MM.1S (cell line): ENCODE results near the gene PTH1R.

ENCODE experiments used
- DNase-seq: peaks from one replicate; pipeline ENCODE4 v3.0.0-alpha.2; 2015
- H2AFZ ChIP-seq: fragments of 300-600 bp; sonication (generic); 2 replicates; pipeline ENCODE4 v1.6.0; 2016; ENCODE audit warnings: antibody characterized with exemption, low read length
- H3F3A ChIP-seq: fragments of 300-600 bp; sonication (generic); 2 replicates; pipeline ENCODE4 v1.6.1; 2016; ENCODE audit warnings: mild to moderate bottlenecking, antibody characterized with exemption, low read length, moderate library complexity, mixed read lengths; ENCODE audit not compliant: insufficient read depth
- H3K27ac ChIP-seq: fragments of 300-600 bp; sonication (generic); 2 replicates; pipeline ENCODE4 v1.5.1; 2016; ENCODE audit warnings: mild to moderate bottlenecking, low read length
- H3K27me3 ChIP-seq: fragments of 300-600 bp; sonication (generic); replicated peaks from 2 replicates; pipeline ENCODE4 v1.6.0; 2016; ENCODE audit warnings: low read length; ENCODE audit not compliant: insufficient read depth
- H3K36me3 ChIP-seq: fragments of 300-600 bp; sonication (generic); replicated peaks from 2 replicates; pipeline ENCODE4 v1.6.1; 2016; ENCODE audit warnings: mild to moderate bottlenecking, low read length, mixed read lengths; ENCODE audit not compliant: insufficient read depth
- H3K4me1 ChIP-seq: fragments of 300-600 bp; sonication (generic); 2 replicates; pipeline ENCODE4 v1.6.1; 2016; ENCODE audit warnings: low read length, mixed read lengths
- H3K4me2 ChIP-seq: fragments of 300-600 bp; sonication (generic); 2 replicates; pipeline ENCODE4 v1.6.0; 2016; ENCODE audit warnings: low read depth, low read length
- H3K4me3 ChIP-seq: fragments of 300-600 bp; sonication (generic); 2 replicates; pipeline ENCODE4 v1.5.1; 2016; ENCODE audit warnings: low read length, mixed read lengths
- H3K79me2 ChIP-seq: fragments of 300-600 bp; sonication (generic); 2 replicates; pipeline ENCODE4 v1.6.1; 2016; ENCODE audit warnings: mixed run types, low read length, mixed read lengths
- H3K9ac ChIP-seq: fragments of 300-600 bp; sonication (generic); 2 replicates; pipeline ENCODE4 v1.6.1; 2016; ENCODE audit warnings: low read length, mixed read lengths
- H3K9me2 ChIP-seq: fragments of 300-600 bp; sonication (generic); replicated peaks from 2 replicates; pipeline ENCODE4 v1.6.1; 2016; ENCODE audit warnings: mild to moderate bottlenecking, low read length, mixed read lengths; ENCODE audit not compliant: insufficient read depth
- H3K9me3 ChIP-seq: fragments of 300-600 bp; sonication (generic); replicated peaks from 2 replicates; pipeline ENCODE4 v1.6.1; 2016; ENCODE audit warnings: mild to moderate bottlenecking, low read length, mixed read lengths; ENCODE audit not compliant: insufficient read depth
- H4K20me1 ChIP-seq: fragments of 300-600 bp; sonication (generic); 2 replicates; pipeline ENCODE4 v1.6.1; 2016; ENCODE audit warnings: mild to moderate bottlenecking, low read length, moderate library complexity, mixed read lengths; ENCODE audit not compliant: insufficient read depth
- CTCF ChIP-seq: fragments of 300-600 bp; sonication (generic); IDR thresholded peaks from 2 replicates; pipeline ENCODE4 v1.5.1; 2016; ENCODE audit warnings: antibody characterized with exemption, low read length, mixed read lengths
- EZH2 ChIP-seq: fragments of 300-600 bp; sonication (generic); optimal IDR thresholded peaks from 2 replicates; pipeline ENCODE3; 2017; ENCODE audit warnings: low read depth, mild to moderate bottlenecking, antibody characterized with exemption, low read length, mixed read lengths
- EZH2phosphoT487 ChIP-seq: fragments of 300-600 bp; sonication (generic); IDR thresholded peaks from 2 replicates; pipeline ENCODE4 v1.6.1; 2018; ENCODE audit warnings: antibody characterized with exemption, low read length

Gene PTH1R

DNA sequence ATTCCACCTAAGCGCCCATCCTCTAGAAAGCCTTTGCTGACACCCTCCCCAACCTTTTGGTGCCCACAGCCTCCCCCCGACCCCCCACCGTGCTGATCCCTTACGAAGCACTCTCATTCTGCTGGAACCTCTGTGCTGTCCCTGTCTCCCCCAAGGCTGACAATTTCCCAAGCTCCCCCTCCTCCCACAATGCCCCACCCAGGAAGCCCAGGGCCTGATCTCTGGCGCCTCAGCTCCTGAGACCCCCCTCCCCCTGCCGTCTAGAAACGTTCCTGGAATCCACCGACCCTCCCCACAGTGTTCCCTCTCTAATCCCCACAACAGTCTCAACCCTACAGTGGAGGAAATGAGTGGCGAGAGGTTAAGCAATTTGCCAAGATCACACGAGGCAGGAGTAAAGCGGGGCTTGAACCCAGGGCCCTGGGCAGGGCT lies 32.6 kb upstream of the PTH1R start:
- Histone ChIP-seq H3K9me2 (no peaks in the 10 kb centered on the region), H3F3A (no peaks in the 10 kb centered on the region), H3K79me2 (no peaks in the 10 kb centered on the region), H2AFZ (peak overlapping the region; percentile 98), H4K20me1 (no peaks in the 10 kb centered on the region), H3K4me3 (no peak overlapping the region), H3K27me3 (peaks cover 13% of the 10 kb centered on the region; the same call in 1 of the 2 replicates), H3K9me3 (no peaks in the 10 kb centered on the region), H3K4me1 (peaks cover 7% of the 10 kb centered on the region; the same call in 1 of the 2 replicates), H3K36me3 (no peaks in the 10 kb centered on the region), H3K9ac (no peak overlapping the region), H3K4me2 (no peak overlapping the region), H3K27ac (no peak overlapping the region)
- no peak for DNase-seq
- TF ChIP-seq EZH2phosphoT487 (no peak), EZH2 (no peak), CTCF (no peak)

DNA sequence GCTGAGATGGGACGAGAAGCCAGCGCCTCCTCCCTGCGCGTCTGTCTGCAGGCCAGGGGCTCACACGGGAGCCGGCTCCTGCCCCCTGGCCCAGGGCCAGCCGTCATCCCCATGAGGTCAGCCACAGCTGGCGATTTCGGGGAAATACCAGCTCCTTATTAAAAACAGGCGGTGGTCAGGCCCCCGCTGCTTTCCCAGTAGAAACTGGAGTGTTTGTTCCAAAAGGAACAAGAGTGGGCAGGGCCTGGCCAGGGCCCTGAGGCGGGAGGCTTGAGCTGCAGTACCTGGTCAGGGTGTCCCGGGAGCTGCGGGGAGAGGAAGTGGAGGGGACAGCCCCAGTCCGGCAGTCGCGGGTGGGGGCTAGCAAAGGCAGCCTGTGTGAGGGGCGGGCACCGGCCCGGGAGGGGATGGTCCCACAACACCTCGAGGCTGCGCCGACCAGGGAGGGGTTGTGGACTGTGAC lies 32.1 kb upstream of the PTH1R start:
- Histone ChIP-seq H3K9me3 (no peaks in the 10 kb centered on the region), H3K36me3 (no peaks in the 10 kb centered on the region), H3K9me2 (no peaks in the 10 kb centered on the region), H3K9ac (peak overlapping the region; percentile 60), H3K4me3 (peak overlapping the region; percentile 73), H3K27ac (no peak overlapping the region), H3K27me3 (peaks cover 13% of the 10 kb centered on the region; the same call in 1 of the 2 replicates), H2AFZ (peak overlapping the region; percentile 98), H4K20me1 (no peaks in the 10 kb centered on the region), H3K4me1 (peaks cover 7% of the 10 kb centered on the region; the same call in 1 of the 2 replicates), H3K4me2 (peak overlapping the region; percentile 95), H3K79me2 (no peaks in the 10 kb centered on the region), H3F3A (no peaks in the 10 kb centered on the region)
- TF ChIP-seq EZH2 (no peak), CTCF (no peak), EZH2phosphoT487 (no peak)
- no peak for DNase-seq

GRCh38 chr3:46845860-46846623 lies 31.5 kb upstream of the PTH1R start:
- peak overlapping the region; percentile 98 for H2AFZ ChIP-seq
- peak overlapping the region; percentile 60 for H3K9ac ChIP-seq

More at GRCh38 chr3:46845860-46846623, 31.5 kb upstream of the PTH1R start:
- no peaks in the 10 kb centered on the region for H3K36me3 ChIP-seq
- peaks cover 13% of the 10 kb centered on the region; the same call in 1 of the 2 replicates for H3K27me3 ChIP-seq
- H4K20me1 ChIP-seq: no peaks in the 10 kb centered on the region
- H3K4me3 ChIP-seq: peak overlapping the region; percentile 73
- H3K4me2 ChIP-seq: peak overlapping the region; percentile 95
- H3K9me2 ChIP-seq: no peaks in the 10 kb centered on the region
- no peak overlapping the region for H3K27ac ChIP-seq
- no peaks in the 10 kb centered on the region for H3K79me2 ChIP-seq
- no peaks in the 10 kb centered on the region for H3K9me3 ChIP-seq
- peak; percentile 31 for DNase-seq
- peaks cover 7% of the 10 kb centered on the region; the same call in 1 of the 2 replicates for H3K4me1 ChIP-seq
- no peak for TF ChIP-seq EZH2
- no peak for TF ChIP-seq EZH2phosphoT487
- peak; percentile 41 for TF ChIP-seq CTCF
- no peaks in the 10 kb centered on the region for H3F3A ChIP-seq
